GM10248 (cell line): ENCODE measurements around the gene CHST10.
"Not testable (repeated sequence)": the region's sequence is repeated elsewhere in the genome, so short reads cannot be mapped to it uniquely, and the experiment has no call there.

ENCODE experiments used
- CTCF ChIA-PET: fragments of 300-600 bp; sonication (Branson Sonifier 250); formaldehyde crosslinking; extraction: SDS; loops from one replicate; lab custom pipeline; 2021; ENCODE audit warnings: antibody characterized with exemption; lab: Yijun Ruan, JAX
- POLR2A ChIA-PET: fragments of 350-650 bp; sonication (Branson Sonifier 250); formaldehyde crosslinking; extraction: SDS; loops from one replicate; lab custom pipeline; 2020; ENCODE audit warnings: antibody characterized with exemption; lab: Yijun Ruan, JAX
- DNase-seq: peaks from one replicate; pipeline ENCODE4 v3.0.0; 2012; ENCODE audit errors: extremely low spot score
- CTCF ChIP-seq: IDR thresholded peaks from 2 replicates; pipeline ENCODE4 v1.5.1; 2012; ENCODE audit warnings: mild to moderate bottlenecking, low read depth; ENCODE audit errors: extremely low read depth, missing control alignments, control extremely low read depth

The CHST10 gene

DNA sequence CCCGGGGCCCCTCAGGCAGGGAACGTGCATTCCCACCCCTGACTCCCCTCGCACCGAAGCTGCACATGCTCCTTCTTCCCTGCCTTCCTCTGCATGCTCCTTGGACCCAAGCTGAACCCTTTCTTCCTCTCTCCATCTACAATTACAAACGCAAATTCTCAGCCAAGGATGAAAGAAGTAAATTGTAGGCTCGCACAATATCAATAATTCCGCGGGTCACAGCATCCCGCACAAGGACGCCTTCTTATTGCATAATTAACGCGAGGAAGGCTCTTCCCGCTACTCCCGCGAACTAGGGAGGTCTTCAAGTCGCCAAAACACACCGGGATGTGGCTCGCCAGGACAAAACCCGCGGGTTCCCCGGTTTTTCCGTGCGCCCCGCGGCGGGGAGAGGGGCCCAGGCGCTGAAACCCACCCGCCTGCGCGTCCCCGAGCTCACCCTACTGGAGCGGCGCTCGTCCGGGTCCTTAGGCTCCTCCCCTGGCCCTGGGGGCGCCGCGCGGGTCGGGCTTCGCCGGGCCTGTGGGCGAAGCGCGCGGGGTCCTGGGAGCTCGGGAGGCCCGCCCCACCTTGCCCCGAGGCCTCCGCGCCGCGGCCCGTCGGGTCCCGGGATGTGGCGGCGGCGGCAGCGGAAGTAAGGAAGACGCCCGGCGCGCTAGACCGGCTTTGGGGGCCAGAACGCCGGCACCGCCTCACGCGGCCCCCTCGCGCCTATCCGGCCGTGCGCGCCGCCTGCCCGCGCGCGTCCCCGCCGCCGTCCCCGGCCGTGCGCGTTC is at the start of gene CHST10:
Gene CHST10, minus strand, starts transcription at position 734 of the 776 bp plus-strand sequence. CDS start 10,993 bp downstream, outside the sequence.
- POLR2A ChIA-PET: no interaction called here
- DNase-seq: peak; percentile 88
- no peak for TF ChIP-seq CTCF
- CTCF ChIA-PET: interaction anchor here (0.6 to 1.5 kb wide), 5 partner anchors 9 to 155 kb away, joined by 3 to 4 read pairs (median 3); no protein-coding TSS in a partner anchor

GRCh38 chr2:100460904-100461530 is 43.5 kb upstream of the CHST10 start:
- POLR2A ChIA-PET: no interaction called here
- CTCF ChIA-PET: interaction anchor here (0.9 kb wide), 1 partner anchor 116 kb away, joined by 3 read pairs; no protein-coding TSS in a partner anchor
- TF ChIP-seq CTCF: no peak
- DNase-seq: no peak

- POLR2A ChIA-PET, DNase-seq, CTCF ChIA-PET: not testable (repeated sequence)
Observed at GRCh38 chr2:100456357-100456756, 38.9 kb upstream of the CHST10 start.

DNA sequence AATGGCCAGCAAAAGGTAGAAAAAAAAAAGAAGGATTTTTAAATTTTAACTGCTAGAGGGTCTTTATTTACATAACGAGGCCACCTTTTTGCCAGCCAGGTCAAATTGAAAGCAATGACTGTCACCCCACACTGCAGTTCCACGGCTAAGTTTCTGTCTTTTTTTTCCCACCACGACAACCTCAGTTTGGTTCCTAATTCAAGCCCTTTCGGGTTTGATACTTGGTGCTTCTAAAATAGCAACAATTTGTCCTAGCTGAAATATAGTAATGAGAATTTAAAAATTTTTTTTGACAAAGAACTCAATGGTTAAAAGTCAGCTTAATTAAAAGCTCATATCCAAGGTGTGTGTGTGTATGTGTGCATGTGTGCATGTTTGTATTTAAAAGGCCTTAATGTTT is 36.4 kb upstream of the CHST10 start:
- TF ChIP-seq CTCF: no peak
- POLR2A ChIA-PET: no interaction called here

DNA sequence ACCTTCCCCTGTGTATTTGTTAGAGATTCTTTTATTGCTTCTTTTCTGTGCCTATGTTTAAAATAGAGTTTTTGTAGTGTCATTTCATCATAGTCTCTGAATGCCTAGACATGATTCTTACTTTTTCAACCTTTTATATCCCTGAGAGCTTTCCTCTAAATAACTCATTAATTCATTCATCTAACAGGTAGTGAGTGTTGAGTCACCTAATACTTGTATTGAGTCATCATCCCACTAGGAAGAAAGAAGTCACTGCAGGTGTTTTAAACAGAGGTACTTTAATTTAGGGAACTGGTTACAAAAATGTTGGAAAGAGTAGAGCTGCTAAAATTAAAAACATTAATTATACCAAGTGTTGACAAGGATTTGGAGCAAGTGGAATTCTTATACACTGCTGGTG is 34.3 kb upstream of the CHST10 start:
- ChIA-PET CTCF (interaction anchor here (1.3 to 1.8 kb wide), 2 partner anchors 10 to 43 kb away, joined by 3 to 7 read pairs; no protein-coding TSS in a partner anchor), POLR2A (no interaction called here)
- no peak for TF ChIP-seq CTCF
- DNase-seq: no peak

More for the DNA sequence above, 36.4 kb upstream of the CHST10 start:
- CTCF ChIA-PET: interaction anchor here (1.4 kb wide), 1 partner anchor 19 kb away, joined by 4 read pairs; no protein-coding TSS in a partner anchor
- no peak for DNase-seq

DNA sequence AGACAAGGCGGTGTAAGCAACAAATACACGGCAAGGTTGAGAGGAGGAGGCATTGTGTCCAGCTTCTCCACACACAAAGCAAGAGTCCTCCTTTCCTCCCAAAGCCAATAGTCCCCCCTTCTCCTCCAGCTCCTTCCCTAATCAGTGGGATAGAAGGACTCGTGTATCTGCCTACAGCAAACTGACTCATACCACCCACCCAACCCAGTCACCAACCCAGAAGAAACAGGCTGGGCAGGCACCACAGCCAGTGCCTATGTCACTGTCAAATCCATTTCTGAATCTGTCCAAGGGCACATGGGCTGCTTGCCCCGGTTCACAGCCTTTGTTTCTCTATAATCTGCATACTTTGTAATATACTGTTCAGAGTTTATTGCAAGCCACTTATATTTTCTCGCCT is 33.6 kb upstream of the CHST10 start:
- POLR2A ChIA-PET: no interaction called here
- CTCF ChIA-PET: interaction anchor here (1.2 to 1.8 kb wide), 3 partner anchors 10 to 43 kb away, joined by 3 to 7 read pairs (median 3); no protein-coding TSS in a partner anchor
- no peak for TF ChIP-seq CTCF
- no peak for DNase-seq
